Gastroesophageal sphincter (tissue), 3 donors: Measurements from ENCODE around the gene SPATA17.

Experiments
- POLR2A ChIP-seq, 2 donors: fragments of 450-650 bp; IDR thresholded peaks; one replicate each; pipeline ENCODE4 v1.6.1; 2017; ENCODE audit warnings: antibody characterized with exemption in 2 of 2, mild to moderate bottlenecking in 2 of 2, moderate library complexity in 1 of 2
- POLR2AphosphoS5 ChIP-seq: sonication (generic); formaldehyde crosslinking; IDR thresholded peaks from one replicate; pipeline ENCODE4 v1.6.1; 2017; ENCODE audit warnings: antibody characterized with exemption
- TF ChIP-seq, protein P1 (sequence below), 4 experiments: fragments of 200-600 bp in 2 of 4; fragments of 450-650 bp in 2 of 4; sonication (generic) in 1 of 4; IDR thresholded peaks; one replicate each; pipeline ENCODE4 v1.5.1; 2017 to 2019; ENCODE audit warnings: antibody characterized with exemption in 4 of 4, mild to moderate bottlenecking in 2 of 4, moderate library complexity in 2 of 4

DNA sequence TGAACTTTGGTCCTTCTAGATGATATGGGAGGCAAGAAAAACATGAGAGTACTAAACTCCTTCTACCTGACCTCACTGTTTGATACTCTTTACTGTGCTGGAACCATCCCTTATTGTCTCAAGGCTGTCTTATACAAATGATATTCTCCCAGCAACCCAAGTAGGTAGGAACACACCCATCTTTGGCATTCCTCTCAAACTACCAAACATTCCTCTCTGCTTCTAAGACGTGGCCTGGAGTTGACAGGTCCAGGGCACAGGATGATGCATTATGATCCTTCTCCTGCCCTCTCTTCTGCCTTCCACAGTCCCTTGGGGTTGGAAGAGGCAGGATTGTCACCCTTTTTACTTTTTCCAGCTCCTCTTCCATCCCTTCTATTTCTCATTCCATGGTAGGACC lies 90.5 kb downstream of the SPATA17 start:
- TF ChIP-seq, protein P1, sequence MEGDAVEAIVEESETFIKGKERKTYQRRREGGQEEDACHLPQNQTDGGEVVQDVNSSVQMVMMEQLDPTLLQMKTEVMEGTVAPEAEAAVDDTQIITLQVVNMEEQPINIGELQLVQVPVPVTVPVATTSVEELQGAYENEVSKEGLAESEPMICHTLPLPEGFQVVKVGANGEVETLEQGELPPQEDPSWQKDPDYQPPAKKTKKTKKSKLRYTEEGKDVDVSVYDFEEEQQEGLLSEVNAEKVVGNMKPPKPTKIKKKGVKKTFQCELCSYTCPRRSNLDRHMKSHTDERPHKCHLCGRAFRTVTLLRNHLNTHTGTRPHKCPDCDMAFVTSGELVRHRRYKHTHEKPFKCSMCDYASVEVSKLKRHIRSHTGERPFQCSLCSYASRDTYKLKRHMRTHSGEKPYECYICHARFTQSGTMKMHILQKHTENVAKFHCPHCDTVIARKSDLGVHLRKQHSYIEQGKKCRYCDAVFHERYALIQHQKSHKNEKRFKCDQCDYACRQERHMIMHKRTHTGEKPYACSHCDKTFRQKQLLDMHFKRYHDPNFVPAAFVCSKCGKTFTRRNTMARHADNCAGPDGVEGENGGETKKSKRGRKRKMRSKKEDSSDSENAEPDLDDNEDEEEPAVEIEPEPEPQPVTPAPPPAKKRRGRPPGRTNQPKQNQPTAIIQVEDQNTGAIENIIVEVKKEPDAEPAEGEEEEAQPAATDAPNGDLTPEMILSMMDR (IDR thresholded peaks at IDR 0.05) = no peak
- no peak for TF ChIP-seq POLR2AphosphoS5
- TF ChIP-seq POLR2A (IDR thresholded peaks at IDR 0.05) = no peak
